ENCODE results near the gene WWTR1.

DNA sequence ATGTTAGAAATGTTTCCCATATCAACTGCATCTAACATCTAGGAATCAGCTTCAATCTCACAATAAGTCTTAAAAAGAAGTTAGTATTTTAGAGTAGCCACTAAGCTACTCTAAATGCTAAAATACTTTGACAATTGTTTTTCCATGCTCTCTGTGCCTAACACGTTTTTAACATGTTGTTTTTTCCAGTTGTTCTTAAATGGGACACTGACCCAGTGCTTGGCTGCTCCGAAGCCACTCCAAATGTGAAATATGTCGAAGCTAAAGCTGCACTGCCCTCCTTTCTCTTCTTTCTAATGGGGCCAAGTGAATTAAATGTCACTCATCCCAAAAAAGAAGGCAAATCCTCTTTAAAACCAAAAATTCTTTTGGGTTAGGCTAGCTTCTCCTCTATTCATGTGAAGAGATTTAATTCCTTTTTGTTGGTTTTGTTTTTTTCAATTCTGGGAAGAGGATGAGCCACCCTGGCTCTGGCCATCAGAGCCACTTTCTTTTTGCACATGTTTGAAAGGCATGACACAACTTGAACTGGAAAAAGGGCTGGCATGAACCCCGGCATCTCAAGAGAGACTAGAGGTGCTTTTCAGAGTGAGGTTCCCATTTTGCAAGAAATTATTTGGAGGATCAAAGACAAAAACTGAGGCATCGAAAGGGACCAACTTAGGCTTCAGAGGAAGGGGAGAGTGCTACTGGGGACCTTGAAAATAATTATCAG, 73.7 kb downstream of the WWTR1 start:
- TF ChIP-seq POLR2A (IDR thresholded peaks at IDR 0.05; ENCODE audit: low read length) (no peak), GATA1 (IDR thresholded peaks at IDR 0.05; ENCODE audit: low read depth, low read length) (no peak)
